Measurements from ENCODE around the gene ZNF366. TPM values are rescaled to one million over a fixed set of nuclear protein-coding genes. Genes with fewer than 3 reads are reported as not detected.

Gene ZNF366
- under 0.01 TPM in 1 of 2 replicates, not detected in the other for total RNA-seq

GRCh38 chr5:72507231-72507906 is at the start of gene ZNF366:
Gene ZNF366, minus strand, starts transcription at chr5:72507410. Its CDS starts 45,914 bp downstream, at chr5:72461496.

Other genes starting within 250 kb of the ZNF366 start
- 86.7 and 100 TPM in 2 replicates for gene MRPS27, start 187.2 kb downstream of the ZNF366 start, total RNA-seq
- 11.2 and 14.4 TPM in 2 replicates for gene PTCD2, start 187.0 kb downstream of the ZNF366 start, total RNA-seq